Heart left ventricle (tissue), 16 donors: ENCODE measurements around the gene MBD3L2. TPM values are rescaled to one million over a fixed set of nuclear protein-coding genes. Genes with fewer than 3 reads are reported as not detected.
"Not testable (repeated sequence)": the region's sequence is repeated elsewhere in the genome, so short reads cannot be mapped to it uniquely, and the experiment has no call there.

ENCODE experiments used
- ATAC-seq, 4 donors: fragments of 200-7000 bp; cut with Tn5 transposase; one replicate each; pipeline ENCODE4 v1.9.1; 2020 to 2022; ENCODE audit warnings: moderate library complexity in 4 of 4, mild to moderate bottlenecking in 3 of 4, moderate number of reproducible peaks in 1 of 4
- DNase-seq, 5 donors: peaks; one replicate each; pipeline ENCODE4 v3.0.0-alpha.2; 2020
- H3K27ac ChIP-seq, 12 donors: fragments of 200-600 bp; sonication (generic) in 4 of 12; one replicate each; pipeline versions ENCODE4 v1.5.0 to v1.8.0; 2016 to 2022; ENCODE audit warnings: mild to moderate bottlenecking in 2 of 12
- H3K27me3 ChIP-seq, 9 donors: fragments of 200-600 bp; sonication (generic) in 2 of 9; one replicate each; pipeline versions ENCODE4 v1.5.1 to v1.8.0; 2016 to 2022; ENCODE audit warnings: mild to moderate bottlenecking in 3 of 9
- H3K36me3 ChIP-seq, 9 donors: fragments of 200-600 bp; sonication (generic) in 2 of 9; one replicate each; pipeline versions ENCODE4 v1.5.0 to v1.8.0; 2018 to 2022; ENCODE audit warnings: mild to moderate bottlenecking in 2 of 9
- H3K4me1 ChIP-seq, 12 donors: fragments of 200-600 bp; sonication (generic) in 4 of 12; one replicate each; pipeline versions ENCODE4 v1.5.0 to v1.8.0; 2016 to 2022; ENCODE audit warnings: mild to moderate bottlenecking in 3 of 12
- H3K4me3 ChIP-seq, 12 donors: fragments of 200-600 bp; sonication (generic) in 4 of 12; one replicate each; pipeline versions ENCODE4 v1.5.0 to v1.8.0; 2017 to 2022; ENCODE audit warnings: mild to moderate bottlenecking in 9 of 12, moderate library complexity in 4 of 12
- H3K9me3 ChIP-seq, 12 donors: fragments of 200-600 bp; sonication (generic) in 4 of 12; one replicate each; pipeline versions ENCODE4 v1.5.0 to v1.8.0; 2016 to 2022; ENCODE audit warnings: mild to moderate bottlenecking in 1 of 12
- POLR2A ChIP-seq, 2 donors: fragments of 450-650 bp; IDR thresholded peaks; one replicate each; pipeline ENCODE4 v1.6.1; 2017; ENCODE audit warnings: antibody characterized with exemption in 2 of 2, mild to moderate bottlenecking in 2 of 2, moderate library complexity in 2 of 2
- WGBS, 4 donors: extraction: QIAGEN DNeasy Blood & Tissue Kit in 2 of 4; methylation state at CpG; one replicate each; pipeline versions ENCODE4 v1.1.5 to v1.1.7; 2013 to 2018; 5-methylcytosine and 5-hydroxymethylcytosine counted together
- intact Hi-C, 10 donors: fragments of 100-400 bp; cut with DNase I; formaldehyde crosslinking; loops; one replicate each; pipeline versions ENCODE4 v1.11.1 to v1.14.2; 2022
- polyA plus RNA-seq, 2 donors: library from polyadenylated mRNA; stranded (reverse); fragments of 200-250 nt; gene quantifications; one replicate each; pipeline ENCODE4 v1.2.3, GENCODE V29; 2013
- total RNA-seq, 9 donors: library from RNA; depleted of rRNA in 2 of 9; stranded (reverse); fragments of >200 nt in 2 of 9; fragmentation: NEBNext Ultra II Directional in 3 of 9; extraction: Animal tissue kit (Norgen Biotek cat#: 25700) in 3 of 9; gene quantifications; one replicate each; pipeline versions ENCODE4 v1.1.0 to v1.2.4, GENCODE V29; 2016 to 2023
- TF ChIP-seq, protein P1 (sequence below), 12 donors: fragments of 200-600 bp; sonication (generic) in 4 of 12; IDR thresholded peaks; one replicate each; pipeline versions ENCODE4 v1.5.0 to v1.8.0; 2018 to 2022; ENCODE audit warnings: antibody characterized with exemption in 12 of 12, mild to moderate bottlenecking in 5 of 12
- donor health status: ischemic (EF 13 %, LVEDD 7.1; RV severe dilation, severe dysfunction).
- donor health status: healthy with polysubstance abuse.
- donor health status: DM: no; HTN: yes; CAD: no.
- donor health status: DM: no; HTN: no; CAD: no.
- donor health status: ischemic (EF 25% LVEDD 6.9; RV normal size, moderate dysfunction).
- donor health status: ischemic (EF 25% LVEDD 5.7; RV mildly dilated, moderate dysfunction).
- donor health status: healthy.
- donor health status: DM: yes; HTN: yes; CAD: no.
- donor health status: ischemic (EF 35%, LVEDD 5.7; RV mildly dilated, moderate dysfunction).
- donor health status: nonischemic (EF 11% LVEDD 7.7; RV severe dilation, severe dysfunction).
- donor health status: DM: yes; HTN: yes; CAD: no.
- donor health status: PGD.
- donor health status: ischemic (EF 29% LVEDD 5.4; RV normal size, mild dysfunction).
- donor health status: nonischemic (EF 23%, LVEDD 6.1; RV moderate dilation, normal function).

MBD3L2 gene
- total and polyA plus RNA-seq, 11 donors: not detected

DNA sequence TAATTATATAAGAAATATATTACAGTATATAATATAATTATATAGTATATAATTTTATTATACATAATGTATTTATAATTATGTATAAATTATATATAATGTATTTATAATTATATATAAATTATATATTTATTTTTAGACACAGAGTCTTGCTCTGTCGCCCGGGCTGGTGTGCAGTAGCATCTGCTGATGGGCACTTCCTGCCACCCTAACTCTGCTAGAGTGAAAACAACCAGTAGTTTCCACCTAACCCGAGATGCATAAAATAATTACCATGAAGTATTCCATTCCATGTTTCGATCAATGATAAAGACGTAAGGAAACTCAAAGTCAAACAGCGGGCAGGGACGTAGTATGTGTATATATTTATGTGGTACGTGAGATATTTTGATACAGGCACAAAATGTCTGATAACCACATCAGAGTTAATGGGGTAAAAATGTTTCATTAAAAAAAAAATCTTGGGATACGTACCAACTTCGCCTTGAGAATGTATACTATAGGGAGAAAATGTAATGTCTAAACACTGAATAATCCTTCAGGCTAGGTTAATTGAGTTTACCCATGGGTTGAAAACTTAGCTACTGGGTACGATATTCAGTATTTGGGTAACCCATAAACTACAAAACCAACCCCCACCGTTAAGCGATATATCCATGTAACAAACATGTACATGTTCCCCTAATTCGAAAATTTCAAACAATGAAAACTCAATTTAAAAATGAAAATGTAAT is 5.7 kb downstream of the MBD3L2 start:
- H3K27ac ChIP-seq, H3K36me3 ChIP-seq, ATAC-seq, H3K4me3 ChIP-seq, H3K27me3 ChIP-seq, intact Hi-C loops, H3K4me1 ChIP-seq, DNase-seq, H3K9me3 ChIP-seq: not testable (repeated sequence)
- 92 to 96% (median 94%) methylated on average over 10 to 14 of the region's 14 CpGs for WGBS, 4 donors

- H3K4me1 ChIP-seq, ATAC-seq, H3K4me3 ChIP-seq, H3K36me3 ChIP-seq, H3K27me3 ChIP-seq, DNase-seq, H3K27ac ChIP-seq, intact Hi-C loops, H3K9me3 ChIP-seq: not testable (repeated sequence)
- WGBS, 4 donors: 91 to 95% (median 92%) methylated on average over 12 to 13 of the region's 14 CpGs
Observed at GRCh38 chr19:7055679-7056078, 6.6 kb downstream of the MBD3L2 start.

DNA sequence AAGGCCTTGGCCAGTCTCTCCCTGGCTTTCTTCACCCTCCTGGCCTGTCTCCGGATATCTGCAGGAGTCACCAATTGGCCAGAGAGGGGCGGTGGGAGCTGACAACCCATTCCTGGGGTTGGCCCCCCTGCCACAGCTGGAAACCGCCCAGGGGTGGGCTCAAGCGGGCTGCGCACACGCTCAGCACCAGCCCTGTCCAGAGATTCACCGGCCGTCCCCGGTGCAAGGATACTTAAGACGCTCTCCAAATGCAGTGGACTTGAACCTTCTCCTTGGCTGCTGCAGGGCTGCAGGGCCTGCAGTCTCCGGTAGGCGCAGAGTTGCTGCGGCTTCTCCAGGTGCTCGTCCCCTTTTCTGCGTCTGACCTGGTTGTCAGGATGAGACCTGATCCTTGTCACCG is 7.2 kb downstream of the MBD3L2 start:
- intact Hi-C loops, DNase-seq, H3K27me3 ChIP-seq, H3K4me3 ChIP-seq, ATAC-seq, H3K4me1 ChIP-seq, H3K27ac ChIP-seq, H3K36me3 ChIP-seq, H3K9me3 ChIP-seq: not testable (repeated sequence)
- WGBS, 4 donors: 81 to 86% (median 83%) methylated on average over 7 to 9 of the region's 16 CpGs

- intact Hi-C loops, ATAC-seq, H3K4me1 ChIP-seq, H3K36me3 ChIP-seq, DNase-seq, H3K9me3 ChIP-seq, H3K27ac ChIP-seq, H3K4me3 ChIP-seq, H3K27me3 ChIP-seq: not testable (repeated sequence)
- WGBS, 4 donors: no CpG with 5 or more reads among the region's 8 CpGs
Observed at GRCh38 chr19:7058576-7058975, 9.5 kb downstream of the MBD3L2 start, which contains the start of gene MBD3L3. Gene MBD3L3, minus strand, starts transcription at chr19:7058676. Its CDS starts 71 bp downstream, at chr19:7058605.

DNA sequence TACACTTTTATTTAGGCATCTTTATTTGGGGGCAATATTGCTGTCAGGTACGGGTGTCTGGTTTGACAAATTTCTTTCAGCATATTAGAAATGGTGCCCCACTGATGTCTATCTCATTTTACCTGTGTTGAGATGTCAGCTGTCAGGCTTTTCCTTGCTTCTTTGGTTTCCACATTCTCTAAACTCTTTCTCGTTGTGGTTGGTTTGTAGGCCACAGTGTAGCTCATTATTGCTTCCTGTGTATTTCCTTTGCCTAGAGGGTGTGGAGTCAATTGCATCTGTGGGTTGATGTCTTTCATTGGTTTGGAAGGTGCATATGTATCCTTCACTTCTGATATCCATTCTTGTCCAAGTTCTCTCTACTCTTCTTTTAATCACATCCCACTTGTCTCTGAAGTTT is 10.9 kb downstream of the MBD3L2 start:
- not testable (repeated sequence) for H3K4me1 ChIP-seq, H3K27ac ChIP-seq, DNase-seq, ATAC-seq, H3K27me3 ChIP-seq, H3K9me3 ChIP-seq, H3K4me3 ChIP-seq, H3K36me3 ChIP-seq
- WGBS, 4 donors: 39 to 68% (median 61%) methylated on average over 1 to 2 of the region's 2 CpGs
- intact Hi-C loops: loop anchor here in 1 of 10 donors (10.0 kb wide), 1 partner anchor 1775 kb away; the partner anchor contains the start of genes MBD3L1 and ZNF558

DNA sequence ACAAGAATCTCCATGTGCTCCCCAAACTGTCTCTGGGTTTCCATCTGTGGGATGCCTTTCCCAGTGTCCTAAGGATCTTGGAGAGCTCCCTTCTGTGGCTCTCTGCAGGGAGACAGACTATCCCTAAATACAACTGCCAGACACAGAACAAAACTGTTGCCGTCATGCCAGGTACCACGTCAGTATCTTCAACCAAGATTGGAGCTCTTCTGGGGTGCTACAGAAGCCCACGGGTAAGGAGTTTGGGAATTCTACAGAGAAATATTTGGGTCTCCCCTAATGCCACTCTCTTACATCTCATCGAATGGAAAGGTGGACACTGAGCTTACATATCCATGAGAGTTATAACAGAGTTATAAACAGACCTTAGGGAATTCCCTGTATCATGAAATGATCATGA is 14.2 kb downstream of the MBD3L2 start:
- Histone ChIP-seq H3K4me3 (no peak overlapping the region), H3K4me1 (no peaks in the 10 kb centered on the region), H3K27ac (no peak overlapping the region), H3K9me3 (peaks cover 0 to 6% (median 0%) of the 10 kb centered on the region in 12 donors), H3K27me3 (no peaks in the 10 kb centered on the region), H3K36me3 (no peaks in the 10 kb centered on the region)
- no peak for DNase-seq
- TF ChIP-seq, protein P1, sequence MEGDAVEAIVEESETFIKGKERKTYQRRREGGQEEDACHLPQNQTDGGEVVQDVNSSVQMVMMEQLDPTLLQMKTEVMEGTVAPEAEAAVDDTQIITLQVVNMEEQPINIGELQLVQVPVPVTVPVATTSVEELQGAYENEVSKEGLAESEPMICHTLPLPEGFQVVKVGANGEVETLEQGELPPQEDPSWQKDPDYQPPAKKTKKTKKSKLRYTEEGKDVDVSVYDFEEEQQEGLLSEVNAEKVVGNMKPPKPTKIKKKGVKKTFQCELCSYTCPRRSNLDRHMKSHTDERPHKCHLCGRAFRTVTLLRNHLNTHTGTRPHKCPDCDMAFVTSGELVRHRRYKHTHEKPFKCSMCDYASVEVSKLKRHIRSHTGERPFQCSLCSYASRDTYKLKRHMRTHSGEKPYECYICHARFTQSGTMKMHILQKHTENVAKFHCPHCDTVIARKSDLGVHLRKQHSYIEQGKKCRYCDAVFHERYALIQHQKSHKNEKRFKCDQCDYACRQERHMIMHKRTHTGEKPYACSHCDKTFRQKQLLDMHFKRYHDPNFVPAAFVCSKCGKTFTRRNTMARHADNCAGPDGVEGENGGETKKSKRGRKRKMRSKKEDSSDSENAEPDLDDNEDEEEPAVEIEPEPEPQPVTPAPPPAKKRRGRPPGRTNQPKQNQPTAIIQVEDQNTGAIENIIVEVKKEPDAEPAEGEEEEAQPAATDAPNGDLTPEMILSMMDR (IDR thresholded peaks at IDR 0.05): no peak
- TF ChIP-seq POLR2A (IDR thresholded peaks at IDR 0.05): no peak
- ATAC-seq: no peak
- 71 to 76% (median 74%) methylated on average over 4 of the region's 4 CpGs for whole genome bisulfite sequencing, 4 donors
- intact Hi-C loops: loop anchor here in 1 of 10 donors (10.0 kb wide), 1 partner anchor 1771 kb away; the partner anchor contains the start of genes MBD3L1 and ZNF558
